Neural cell (in vitro differentiated cells): ENCODE measurements around the gene UGCG. TPM values are rescaled to one million over a fixed set of nuclear protein-coding genes. Genes with fewer than 3 reads are reported as not detected.

Source experiments
- H2AFZ ChIP-seq: fragments of 200-600, 300-800 bp; sonication (generic), shearing (Covaris generic); 2 replicates; pipeline ENCODE4 v1.6.0; 2014; ENCODE audit warnings: low read depth, mild to moderate bottlenecking, antibody characterized with exemption, low read length, moderate library complexity
- H3F3A ChIP-seq: fragments of 200-600 bp; shearing (Covaris generic); 2 replicates; pipeline ENCODE4 v1.6.1; 2016; ENCODE audit warnings: mild to moderate bottlenecking, moderate library complexity, mixed read lengths, antibody characterized with exemption, low read length; ENCODE audit not compliant: insufficient read depth, poor library complexity, severe bottlenecking
- H3K27ac ChIP-seq: fragments of 200-600, 300-800 bp; sonication (generic), shearing (Covaris generic); 2 replicates; pipeline ENCODE4 v1.5.1; 2014; ENCODE audit warnings: mild to moderate bottlenecking, low read length, moderate library complexity
- H3K27me3 ChIP-seq: fragments of 300-800, 200-600 bp; sonication (generic), shearing (Covaris generic); 2 replicates; pipeline ENCODE4 v1.6.0; 2014; ENCODE audit warnings: mild to moderate bottlenecking, low read depth, low read length, moderate library complexity; ENCODE audit not compliant: insufficient read depth
- H3K36me3 ChIP-seq: fragments of 300-800, 200-600 bp; sonication (generic), shearing (Covaris generic); 2 replicates; pipeline ENCODE4 v1.5.1; 2014; ENCODE audit warnings: mild to moderate bottlenecking, antibody characterized with exemption, low read length, moderate library complexity; ENCODE audit not compliant: insufficient read depth
- H3K4me2 ChIP-seq: fragments of 300-800, 200-600 bp; sonication (generic), shearing (Covaris generic); 2 replicates; pipeline ENCODE4 v1.6.0; 2014; ENCODE audit warnings: mild to moderate bottlenecking, low read length
- H3K4me3 ChIP-seq: fragments of 300-800, 200-600 bp; sonication (generic), shearing (Covaris generic); 2 replicates; pipeline ENCODE4 v1.5.1; 2014; ENCODE audit warnings: mild to moderate bottlenecking, low read length, moderate library complexity
- H3K79me2 ChIP-seq: fragments of 200-600 bp; shearing (Covaris generic); replicated peaks from 2 replicates; pipeline ENCODE4 v1.6.0; 2014; ENCODE audit warnings: mild to moderate bottlenecking, low read length, moderate library complexity; ENCODE audit not compliant: insufficient read depth
- H3K9ac ChIP-seq: fragments of 300-800, 200-600 bp; sonication (generic), shearing (Covaris generic); 2 replicates; pipeline ENCODE4 v1.6.1; 2016; ENCODE audit warnings: mild to moderate bottlenecking, low read length, mixed read lengths
- H3K9me2 ChIP-seq: fragments of 200-600 bp; shearing (Covaris generic); 2 replicates; pipeline ENCODE4 v1.6.1; 2016; ENCODE audit warnings: mild to moderate bottlenecking, low read length, mixed read lengths; ENCODE audit not compliant: insufficient read depth
- H3K9me3 ChIP-seq: fragments of 200-600, 300-800 bp; sonication (generic), shearing (Covaris generic); 2 replicates; pipeline ENCODE4 v1.6.1; 2016; ENCODE audit warnings: mild to moderate bottlenecking, mixed run types, low read length, moderate library complexity, mixed read lengths
- H4K20me1 ChIP-seq: fragments of 200-600 bp; shearing (Covaris generic); 2 replicates; pipeline ENCODE4 v1.6.1; 2016; ENCODE audit warnings: mild to moderate bottlenecking, mixed run types; ENCODE audit not compliant: insufficient read depth
- EP300 ChIP-seq: fragments of 450-650 bp; conservative IDR thresholded peaks from 2 replicates; pipeline ENCODE4 v1.6.1; 2014; ENCODE audit warnings: antibody characterized with exemption, mild to moderate bottlenecking, moderate library complexity; ENCODE audit not compliant: poor library complexity, severe bottlenecking
- EZH2 ChIP-seq: fragments of 200-600, 300-800 bp; shearing (Covaris generic), sonication (generic); IDR thresholded peaks from 2 replicates; pipeline ENCODE4 v1.6.1; 2014; ENCODE audit warnings: antibody characterized with exemption, low read length, borderline replicate concordance, mild to moderate bottlenecking; ENCODE audit not compliant: insufficient read depth, poor library complexity, severe bottlenecking
- MXI1 ChIP-seq: fragments of 450-650 bp; conservative IDR thresholded peaks from 2 replicates; pipeline ENCODE4 v1.6.1; 2014; ENCODE audit warnings: antibody characterized with exemption, mild to moderate bottlenecking; ENCODE audit not compliant: poor library complexity, severe bottlenecking
- POLR2AphosphoS5 ChIP-seq: IDR thresholded peaks from 2 replicates; pipeline ENCODE4 v1.6.1; 2012
- RAD21 ChIP-seq: fragments of 450-650 bp; conservative IDR thresholded peaks from 2 replicates; pipeline ENCODE4 v1.6.1; 2014; ENCODE audit warnings: antibody characterized with exemption, mild to moderate bottlenecking, moderate library complexity
- SMC3 ChIP-seq: fragments of 450-650 bp; conservative IDR thresholded peaks from 2 replicates; pipeline ENCODE4 v1.6.1; 2014; ENCODE audit warnings: antibody characterized with exemption, mild to moderate bottlenecking, moderate library complexity; ENCODE audit not compliant: poor library complexity
- TAF1 ChIP-seq: IDR thresholded peaks from 2 replicates; pipeline ENCODE4 v1.6.1; 2012; ENCODE audit warnings: low read depth
- polyA plus RNA-seq: library from polyadenylated mRNA; depleted of rRNA; stranded (reverse); fragments of >200 nt; gene quantifications from 2 replicates; pipeline ENCODE4 v1.2.3, GENCODE V29; 2014
- TF ChIP-seq, protein P1 (sequence below): fragments of 450-650 bp; IDR thresholded peaks from 2 replicates; pipeline ENCODE4 v1.5.1; 2014; ENCODE audit warnings: antibody characterized with exemption, mild to moderate bottlenecking, moderate library complexity; ENCODE audit not compliant: poor library complexity, severe bottlenecking
- TF ChIP-seq, protein P2 (sequence below): IDR thresholded peaks from 2 replicates; pipeline ENCODE4 v1.6.1; 2012; ENCODE audit warnings: borderline replicate concordance

UGCG gene
- polyA plus RNA-seq, 1 donor from 2014 or later: 93.6 TPM

DNA sequence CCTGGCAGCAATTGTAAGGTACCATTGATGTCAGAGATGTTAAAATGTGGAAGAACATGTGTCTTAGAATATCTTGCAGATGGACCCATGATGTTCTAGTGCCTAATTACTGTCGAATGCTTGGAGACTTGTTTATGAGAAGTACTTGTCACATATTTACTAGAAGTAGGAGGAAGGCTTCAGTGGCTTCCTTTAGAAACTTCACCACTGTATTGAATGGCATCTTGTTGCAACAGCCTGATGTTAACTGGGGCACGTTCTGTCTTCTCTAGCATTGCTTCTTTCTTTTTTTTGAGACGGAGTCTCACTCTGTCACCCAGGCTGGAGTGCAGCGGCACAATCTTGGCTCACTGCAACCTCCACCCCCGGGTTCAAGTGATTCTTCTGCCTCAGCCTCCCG, 16.5 kb downstream of the UGCG start:
- H3K9ac ChIP-seq: no peak overlapping the region
- no peak overlapping the region for H3K4me3 ChIP-seq
- TF ChIP-seq SMC3: no peak
- TF ChIP-seq, protein P1, sequence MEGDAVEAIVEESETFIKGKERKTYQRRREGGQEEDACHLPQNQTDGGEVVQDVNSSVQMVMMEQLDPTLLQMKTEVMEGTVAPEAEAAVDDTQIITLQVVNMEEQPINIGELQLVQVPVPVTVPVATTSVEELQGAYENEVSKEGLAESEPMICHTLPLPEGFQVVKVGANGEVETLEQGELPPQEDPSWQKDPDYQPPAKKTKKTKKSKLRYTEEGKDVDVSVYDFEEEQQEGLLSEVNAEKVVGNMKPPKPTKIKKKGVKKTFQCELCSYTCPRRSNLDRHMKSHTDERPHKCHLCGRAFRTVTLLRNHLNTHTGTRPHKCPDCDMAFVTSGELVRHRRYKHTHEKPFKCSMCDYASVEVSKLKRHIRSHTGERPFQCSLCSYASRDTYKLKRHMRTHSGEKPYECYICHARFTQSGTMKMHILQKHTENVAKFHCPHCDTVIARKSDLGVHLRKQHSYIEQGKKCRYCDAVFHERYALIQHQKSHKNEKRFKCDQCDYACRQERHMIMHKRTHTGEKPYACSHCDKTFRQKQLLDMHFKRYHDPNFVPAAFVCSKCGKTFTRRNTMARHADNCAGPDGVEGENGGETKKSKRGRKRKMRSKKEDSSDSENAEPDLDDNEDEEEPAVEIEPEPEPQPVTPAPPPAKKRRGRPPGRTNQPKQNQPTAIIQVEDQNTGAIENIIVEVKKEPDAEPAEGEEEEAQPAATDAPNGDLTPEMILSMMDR: no peak
- no peak for TF ChIP-seq EP300
- no peak for TF ChIP-seq MXI1
- TF ChIP-seq POLR2AphosphoS5: no peak
- no peak for TF ChIP-seq EZH2
- no peak for TF ChIP-seq TAF1
- TF ChIP-seq RAD21: no peak
- TF ChIP-seq, protein P2, sequence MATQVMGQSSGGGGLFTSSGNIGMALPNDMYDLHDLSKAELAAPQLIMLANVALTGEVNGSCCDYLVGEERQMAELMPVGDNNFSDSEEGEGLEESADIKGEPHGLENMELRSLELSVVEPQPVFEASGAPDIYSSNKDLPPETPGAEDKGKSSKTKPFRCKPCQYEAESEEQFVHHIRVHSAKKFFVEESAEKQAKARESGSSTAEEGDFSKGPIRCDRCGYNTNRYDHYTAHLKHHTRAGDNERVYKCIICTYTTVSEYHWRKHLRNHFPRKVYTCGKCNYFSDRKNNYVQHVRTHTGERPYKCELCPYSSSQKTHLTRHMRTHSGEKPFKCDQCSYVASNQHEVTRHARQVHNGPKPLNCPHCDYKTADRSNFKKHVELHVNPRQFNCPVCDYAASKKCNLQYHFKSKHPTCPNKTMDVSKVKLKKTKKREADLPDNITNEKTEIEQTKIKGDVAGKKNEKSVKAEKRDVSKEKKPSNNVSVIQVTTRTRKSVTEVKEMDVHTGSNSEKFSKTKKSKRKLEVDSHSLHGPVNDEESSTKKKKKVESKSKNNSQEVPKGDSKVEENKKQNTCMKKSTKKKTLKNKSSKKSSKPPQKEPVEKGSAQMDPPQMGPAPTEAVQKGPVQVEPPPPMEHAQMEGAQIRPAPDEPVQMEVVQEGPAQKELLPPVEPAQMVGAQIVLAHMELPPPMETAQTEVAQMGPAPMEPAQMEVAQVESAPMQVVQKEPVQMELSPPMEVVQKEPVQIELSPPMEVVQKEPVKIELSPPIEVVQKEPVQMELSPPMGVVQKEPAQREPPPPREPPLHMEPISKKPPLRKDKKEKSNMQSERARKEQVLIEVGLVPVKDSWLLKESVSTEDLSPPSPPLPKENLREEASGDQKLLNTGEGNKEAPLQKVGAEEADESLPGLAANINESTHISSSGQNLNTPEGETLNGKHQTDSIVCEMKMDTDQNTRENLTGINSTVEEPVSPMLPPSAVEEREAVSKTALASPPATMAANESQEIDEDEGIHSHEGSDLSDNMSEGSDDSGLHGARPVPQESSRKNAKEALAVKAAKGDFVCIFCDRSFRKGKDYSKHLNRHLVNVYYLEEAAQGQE: no peak
- no peak overlapping the region for H3K27ac ChIP-seq
- H4K20me1 ChIP-seq: no peaks in the 10 kb centered on the region
- no peaks in the 10 kb centered on the region for H3K27me3 ChIP-seq
- H3K4me2 ChIP-seq: no peak overlapping the region
- H3K9me3 ChIP-seq: peaks cover 3% of the 10 kb centered on the region
- no peaks in the 10 kb centered on the region for H3K36me3 ChIP-seq
- peaks cover 37% of the 10 kb centered on the region for H3K79me2 ChIP-seq
- H3F3A ChIP-seq: no peaks in the 10 kb centered on the region
- no peaks in the 10 kb centered on the region for H3K9me2 ChIP-seq
- H2AFZ ChIP-seq: no peak overlapping the region

DNA sequence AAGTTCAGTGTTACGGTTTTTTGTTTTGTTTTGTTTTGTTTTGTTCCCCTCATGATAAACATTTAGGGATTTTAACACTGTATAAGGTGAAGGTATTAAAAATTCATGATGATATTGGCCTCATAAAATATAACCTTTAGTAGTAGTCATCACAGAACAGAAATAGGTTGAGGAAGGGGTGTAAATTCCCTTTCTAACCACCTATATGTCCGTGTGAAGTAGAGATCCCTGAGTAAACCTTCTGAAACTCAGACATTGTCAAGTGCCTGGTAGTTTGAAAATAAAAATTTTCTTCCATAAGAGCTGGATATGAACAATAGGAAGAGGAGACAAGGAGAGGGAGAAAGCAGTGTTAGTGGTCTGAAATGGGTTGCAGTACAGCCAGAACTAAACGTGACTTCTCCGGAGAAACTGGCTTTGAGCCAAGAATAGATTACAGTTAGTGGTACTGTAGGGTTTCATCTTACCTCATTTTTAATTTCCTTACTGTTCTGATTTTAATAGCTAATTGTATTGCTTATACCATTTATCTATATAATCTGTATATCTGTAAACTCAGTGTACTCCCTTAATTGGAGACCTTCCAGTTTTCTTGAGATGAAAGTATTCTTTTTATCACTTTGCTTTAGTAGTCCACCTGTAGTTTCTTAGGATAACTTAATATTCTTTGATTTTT, 18.3 kb downstream of the UGCG start:
- Histone ChIP-seq H3K4me2 (no peak overlapping the region), H3K9me2 (no peaks in the 10 kb centered on the region), H2AFZ (no peak overlapping the region), H3K27ac (no peak overlapping the region), H3K79me2 (peaks cover 30% of the 10 kb centered on the region), H3K4me3 (no peak overlapping the region), H3K9ac (no peak overlapping the region), H3K36me3 (no peaks in the 10 kb centered on the region), H3K9me3 (peaks cover 3% of the 10 kb centered on the region), H3K27me3 (no peaks in the 10 kb centered on the region), H3F3A (no peaks in the 10 kb centered on the region), H4K20me1 (no peaks in the 10 kb centered on the region)
- TF ChIP-seq RAD21: no peak
- TF ChIP-seq EP300: no peak
- TF ChIP-seq TAF1: no peak
- TF ChIP-seq, protein P1: no peak
- TF ChIP-seq POLR2AphosphoS5: no peak
- TF ChIP-seq, protein P2: no peak
- TF ChIP-seq MXI1: no peak
- no peak for TF ChIP-seq SMC3
